ENCODE data around the gene CCDC170. TPM values are rescaled to one million over a fixed set of nuclear protein-coding genes. Genes with fewer than 3 reads are reported as not detected.

Gene CCDC170
- total and polyA plus RNA-seq, 9 of the 15 experiments (the other 6 are each of a cell fraction or from before 2014, with no cell fraction given): 0.01 to 0.18 (median 0.05) TPM; not detected in 6

DNA sequence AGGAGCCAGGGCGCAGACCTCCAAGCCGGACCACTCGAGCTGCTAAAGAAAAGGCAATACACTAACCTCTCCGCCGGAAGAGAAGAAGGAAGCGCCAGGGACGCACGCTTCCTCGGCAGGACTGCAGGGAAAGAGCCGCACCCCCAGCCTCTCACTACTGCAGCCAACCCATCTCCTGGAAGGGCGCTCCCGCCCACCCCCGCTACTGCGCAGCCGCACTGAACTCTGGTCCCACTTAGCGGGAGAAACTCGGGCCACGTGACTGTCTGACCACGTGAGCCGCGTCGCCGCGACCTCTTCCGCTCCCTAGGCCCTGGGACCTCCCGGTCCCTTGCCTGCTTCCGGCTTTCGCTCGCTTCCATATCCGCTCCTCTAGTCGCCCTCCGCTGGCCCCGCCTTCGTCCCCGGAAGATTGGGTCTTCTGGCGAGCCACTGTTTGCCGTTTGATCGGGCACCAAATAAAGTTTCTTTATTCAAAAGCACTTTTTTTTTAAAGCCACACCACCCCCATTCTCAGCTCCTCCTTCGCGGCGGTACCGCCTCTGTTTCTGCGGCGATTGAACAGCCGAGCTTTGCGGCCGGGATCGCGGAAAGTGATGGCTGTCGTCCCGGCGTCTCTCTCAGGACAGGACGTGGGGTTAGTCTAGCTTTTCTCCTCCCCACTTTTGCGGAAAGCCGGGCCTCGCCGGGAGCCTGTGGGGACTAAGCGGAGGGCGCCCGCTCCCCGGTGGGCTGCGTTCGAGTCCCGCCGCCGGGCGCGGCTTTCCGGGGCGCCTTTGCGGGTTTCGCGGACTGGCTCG lies 41.7 kb upstream of the CCDC170 start, which contains the start of gene RMND1 (continued):
- TF ChIP-seq AFF1 (IDR thresholded peaks at IDR 0.05; ENCODE audit: low read depth in 1 of 2, partially characterized antibody in 2 of 2): peak in 1 of 2 experiments; percentile 82
- TF ChIP-seq SLC30A9 (CRISPR knock-in tag; IDR thresholded peaks at IDR 0.05): no peak
- TF ChIP-seq ZSCAN32 (CRISPR knock-in tag; IDR thresholded peaks at IDR 0.05): 0 out of 2 replicates have a peak, but pooled peaks have one; percentile 9
- no peak for TF ChIP-seq DMBX1 (CRISPR knock-in tag; IDR thresholded peaks at IDR 0.05; ENCODE audit: borderline replicate concordance)
- peak; percentile 97 for TF ChIP-seq CXXC5 (CRISPR knock-in tag; IDR thresholded peaks at IDR 0.05)
- TF ChIP-seq NRF1 (conservative IDR thresholded peaks at IDR 0.05 in 1 of 2, IDR thresholded peaks at IDR 0.05 in 1 of 2): peak; percentile 98
- peak; percentile 39 for TF ChIP-seq ZFP36 (IDR thresholded peaks at IDR 0.05; ENCODE audit: low read depth, low read length, partially characterized antibody)
- TF ChIP-seq KLF16 (IDR thresholded peaks at IDR 0.05): no peak
- TF ChIP-seq ZNF263 (CRISPR knock-in tag; IDR thresholded peaks at IDR 0.05; ENCODE audit: borderline replicate concordance): peak; percentile 66; the same call in 1 of the 2 replicates
- TF ChIP-seq ZNF311 (CRISPR knock-in tag; IDR thresholded peaks at IDR 0.05): no peak
- TF ChIP-seq CCNT2 (IDR thresholded peaks at IDR 0.05; ENCODE audit: borderline replicate concordance, extremely low read depth, insufficient read length, low read depth, low read length): peak; percentile 87
- TF ChIP-seq, protein P1, sequence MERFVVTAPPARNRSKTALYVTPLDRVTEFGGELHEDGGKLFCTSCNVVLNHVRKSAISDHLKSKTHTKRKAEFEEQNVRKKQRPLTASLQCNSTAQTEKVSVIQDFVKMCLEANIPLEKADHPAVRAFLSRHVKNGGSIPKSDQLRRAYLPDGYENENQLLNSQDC (CRISPR knock-in tag; IDR thresholded peaks at IDR 0.05): peak; percentile 58; the same call in 1 of the 2 replicates
- 0 out of 2 replicates have a peak, but pooled peaks have one; percentile 62 for TF ChIP-seq TARDBP (IDR thresholded peaks at IDR 0.05)
- peak; percentile 8 to 75; a peak in 2 of 4 replicates for TF ChIP-seq TBL1XR1 (IDR thresholded peaks at IDR 0.05; ENCODE audit: low read length in 2 of 2)
- peak; percentile 89 for TF ChIP-seq NBN (IDR thresholded peaks at IDR 0.05; ENCODE audit: low read depth)
- TF ChIP-seq XRCC5 (IDR thresholded peaks at IDR 0.05; ENCODE audit: low read depth, low read length): peak; percentile 95
- TF ChIP-seq, protein P2, sequence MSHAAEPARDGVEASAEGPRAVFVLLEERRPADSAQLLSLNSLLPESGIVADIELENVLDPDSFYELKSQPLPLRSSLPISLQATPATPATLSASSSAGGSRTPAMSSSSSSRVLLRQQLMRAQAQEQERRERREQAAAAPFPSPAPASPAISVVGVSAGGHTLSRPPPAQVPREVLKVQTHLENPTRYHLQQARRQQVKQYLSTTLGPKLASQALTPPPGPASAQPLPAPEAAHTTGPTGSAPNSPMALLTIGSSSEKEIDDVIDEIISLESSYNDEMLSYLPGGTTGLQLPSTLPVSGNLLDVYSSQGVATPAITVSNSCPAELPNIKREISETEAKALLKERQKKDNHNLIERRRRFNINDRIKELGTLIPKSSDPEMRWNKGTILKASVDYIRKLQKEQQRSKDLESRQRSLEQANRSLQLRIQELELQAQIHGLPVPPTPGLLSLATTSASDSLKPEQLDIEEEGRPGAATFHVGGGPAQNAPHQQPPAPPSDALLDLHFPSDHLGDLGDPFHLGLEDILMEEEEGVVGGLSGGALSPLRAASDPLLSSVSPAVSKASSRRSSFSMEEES (CRISPR knock-in tag; IDR thresholded peaks at IDR 0.05): peak; percentile 99
- TF ChIP-seq HDAC2 (IDR thresholded peaks at IDR 0.05): peak; percentile 85; the same call in 1 of the 2 replicates
- no peak for TF ChIP-seq HEY1 (CRISPR knock-in tag; IDR thresholded peaks at IDR 0.05; ENCODE audit: borderline replicate concordance)
- peak; percentile 74; the same call in 1 of the 2 replicates for TF ChIP-seq POLR2AphosphoS5 (IDR thresholded peaks at IDR 0.05; ENCODE audit: control insufficient read depth, insufficient read depth, low read depth, low read length)
- 0 out of 2 replicates have a peak, but pooled peaks have one; percentile 1 for TF ChIP-seq ZNF316 (IDR thresholded peaks at IDR 0.05)
- TF ChIP-seq ZNF511 (CRISPR knock-in tag; IDR thresholded peaks at IDR 0.05): peak; percentile 89
